ENCODE data around the gene GALNTL6.

The GALNTL6 gene

GRCh38 chr4:172927096-172927814 lies 1114.1 kb downstream of the GALNTL6 start:
- no peak for TF ChIP-seq CTCF (IDR thresholded peaks at IDR 0.05)
- Mint-ChIP-seq H3K9me3 (peaks cover 15% of the 10 kb centered on the region), H3K36me3 (ENCODE audit: low read depth) (no peaks in the 10 kb centered on the region), H3K27ac (no peak overlapping the region), H3K4me1 (peaks cover 6% of the 10 kb centered on the region), H3K27me3 (ENCODE audit: low read depth, poor library complexity) (no peaks in the 10 kb centered on the region), H3K4me3 (no peak overlapping the region)
- DNase-seq: no peak

DNA sequence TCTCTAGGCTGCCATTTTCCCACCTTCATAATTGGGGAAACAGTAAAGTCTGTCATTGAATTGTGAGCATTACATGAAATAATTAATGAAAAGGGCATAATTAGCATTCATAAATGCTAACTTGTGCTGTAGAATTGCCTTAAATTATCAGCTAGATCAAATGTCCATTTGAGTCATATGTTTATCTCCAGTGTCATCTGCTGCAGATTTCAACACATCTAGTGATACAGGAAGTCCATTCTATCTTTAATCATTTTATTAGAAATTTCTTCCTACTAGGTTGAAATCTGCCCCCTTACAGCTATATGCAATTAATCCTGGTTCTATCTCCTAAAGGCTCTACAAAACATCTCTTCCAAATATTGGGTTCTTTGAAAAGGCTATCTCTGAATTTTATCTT lies 1115.1 kb downstream of the GALNTL6 start:
- no peak overlapping the region for H3K27ac Mint-ChIP-seq
- H3K9me3 Mint-ChIP-seq: peaks cover 8% of the 10 kb centered on the region
- no peaks in the 10 kb centered on the region for H3K27me3 Mint-ChIP-seq (ENCODE audit: low read depth, poor library complexity)
- DNase-seq: no peak
- no peak overlapping the region for H3K4me3 Mint-ChIP-seq
- TF ChIP-seq CTCF (IDR thresholded peaks at IDR 0.05): no peak
- no peaks in the 10 kb centered on the region for H3K36me3 Mint-ChIP-seq (ENCODE audit: low read depth)
- peaks cover 6% of the 10 kb centered on the region for H3K4me1 Mint-ChIP-seq

DNA sequence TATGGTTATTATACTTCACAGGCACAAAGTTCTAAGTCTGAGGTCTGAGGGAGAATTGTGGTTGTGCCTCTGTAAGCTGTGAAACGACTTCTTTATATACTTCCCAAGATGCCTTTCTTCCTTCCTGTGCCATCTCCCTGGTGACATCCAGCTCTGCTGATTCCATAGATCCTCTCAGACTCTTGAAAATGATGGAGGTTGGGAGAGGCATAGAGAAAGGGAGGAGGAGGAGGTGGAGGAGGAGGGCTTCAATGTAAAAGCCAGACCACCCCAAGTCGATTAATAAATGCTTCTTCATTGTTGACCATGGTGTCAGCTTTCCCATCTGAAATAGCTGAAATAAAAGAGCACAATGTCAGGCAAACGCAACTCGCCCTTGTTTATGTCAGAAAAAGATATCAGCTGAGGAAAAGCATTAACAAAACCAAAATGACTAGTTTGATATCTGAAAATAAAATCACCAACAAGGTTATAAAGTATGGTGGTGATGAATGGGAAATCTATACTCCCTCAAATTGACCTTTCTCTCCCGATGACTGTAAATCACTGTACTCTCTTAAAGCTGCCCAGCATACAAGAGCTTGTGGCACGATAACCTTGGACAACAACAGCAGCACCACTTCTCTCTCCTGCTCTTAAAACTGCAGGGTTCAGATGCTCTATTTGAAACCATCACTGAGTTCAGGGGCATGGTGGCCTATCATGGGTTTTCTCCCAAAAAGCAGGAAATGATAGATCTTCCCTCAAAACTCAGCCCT lies 1125.0 kb downstream of the GALNTL6 start:
- Mint-ChIP-seq H3K9me3 (no peaks in the 10 kb centered on the region), H3K4me1 (peaks cover 9% of the 10 kb centered on the region), H3K36me3 (ENCODE audit: low read depth) (no peaks in the 10 kb centered on the region), H3K4me3 (no peak overlapping the region), H3K27ac (peak overlapping the region; percentile 19), H3K27me3 (ENCODE audit: low read depth, poor library complexity) (no peaks in the 10 kb centered on the region)
- DNase-seq: no peak
- TF ChIP-seq CTCF (IDR thresholded peaks at IDR 0.05): no peak

DNA sequence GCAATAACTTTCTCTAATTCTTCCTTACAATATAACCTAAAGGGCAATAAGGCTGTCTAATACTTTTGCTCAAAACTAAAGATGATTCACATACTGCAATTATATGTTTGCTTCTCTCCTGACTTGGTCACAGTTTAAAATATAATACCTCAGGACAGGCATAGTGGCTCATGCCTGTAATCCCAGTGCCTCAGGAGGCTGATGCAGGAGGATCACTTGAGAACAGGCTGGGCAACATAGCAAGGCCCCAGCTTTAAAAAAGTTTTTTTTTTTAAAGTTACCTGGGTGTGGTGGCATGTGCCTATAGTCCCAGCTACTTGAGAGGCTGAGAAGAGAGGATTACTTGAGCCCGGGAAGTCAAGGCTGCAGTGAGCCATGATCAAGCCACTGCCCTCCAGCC lies 1125.7 kb downstream of the GALNTL6 start:
- H3K27me3 Mint-ChIP-seq (ENCODE audit: low read depth, poor library complexity): no peaks in the 10 kb centered on the region
- no peak overlapping the region for H3K27ac Mint-ChIP-seq
- H3K9me3 Mint-ChIP-seq: no peaks in the 10 kb centered on the region
- TF ChIP-seq CTCF (IDR thresholded peaks at IDR 0.05): no peak
- H3K4me3 Mint-ChIP-seq: no peak overlapping the region
- no peak for DNase-seq
- peaks cover 9% of the 10 kb centered on the region for H3K4me1 Mint-ChIP-seq
- no peaks in the 10 kb centered on the region for H3K36me3 Mint-ChIP-seq (ENCODE audit: low read depth)

GRCh38 chr4:172942840-172943239 lies 1129.6 kb downstream of the GALNTL6 start:
- no peak for TF ChIP-seq CTCF (IDR thresholded peaks at IDR 0.05)
- Mint-ChIP-seq H3K4me3 (no peak overlapping the region), H3K36me3 (ENCODE audit: low read depth) (no peaks in the 10 kb centered on the region), H3K27me3 (ENCODE audit: low read depth, poor library complexity) (no peaks in the 10 kb centered on the region), H3K9me3 (no peaks in the 10 kb centered on the region), H3K27ac (no peak overlapping the region), H3K4me1 (peaks cover 9% of the 10 kb centered on the region)
- no peak for DNase-seq
